Astrocyte (in vitro differentiated cells and primary cell): ENCODE results near the gene ATIC.

Experiments used
- EZH2 ChIP-seq: IDR thresholded peaks from 2 replicates; pipeline ENCODE4 v1.6.1; 2012; ENCODE audit warnings: mild to moderate bottlenecking, low read length, inconsistent platforms; ENCODE audit not compliant: insufficient read depth
- TF ChIP-seq, protein P1 (sequence below): IDR thresholded peaks from 2 replicates; pipeline ENCODE4 v1.5.1; 2011; ENCODE audit warnings: low read depth, mild to moderate bottlenecking, inconsistent platforms, low read length, moderate library complexity; ENCODE audit not compliant: insufficient read depth

DNA sequence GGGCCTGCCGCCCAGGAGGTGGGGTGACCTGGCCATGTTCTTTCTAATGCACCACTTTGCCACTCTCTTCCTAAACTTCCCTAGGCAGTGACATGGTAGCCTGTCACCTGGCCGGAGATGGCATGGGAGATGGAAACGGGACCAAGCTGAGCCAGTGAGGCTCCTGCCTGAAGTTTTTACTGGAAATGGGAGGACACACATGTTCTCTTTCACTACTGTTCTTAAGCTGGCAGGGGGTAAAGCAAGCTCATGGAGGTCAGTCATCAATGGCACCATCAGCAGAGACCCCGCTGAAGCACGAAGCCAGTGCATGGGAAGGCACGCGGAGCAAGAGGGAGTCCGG is 50.7 kb downstream of the ATIC start:
- TF ChIP-seq, protein P1, sequence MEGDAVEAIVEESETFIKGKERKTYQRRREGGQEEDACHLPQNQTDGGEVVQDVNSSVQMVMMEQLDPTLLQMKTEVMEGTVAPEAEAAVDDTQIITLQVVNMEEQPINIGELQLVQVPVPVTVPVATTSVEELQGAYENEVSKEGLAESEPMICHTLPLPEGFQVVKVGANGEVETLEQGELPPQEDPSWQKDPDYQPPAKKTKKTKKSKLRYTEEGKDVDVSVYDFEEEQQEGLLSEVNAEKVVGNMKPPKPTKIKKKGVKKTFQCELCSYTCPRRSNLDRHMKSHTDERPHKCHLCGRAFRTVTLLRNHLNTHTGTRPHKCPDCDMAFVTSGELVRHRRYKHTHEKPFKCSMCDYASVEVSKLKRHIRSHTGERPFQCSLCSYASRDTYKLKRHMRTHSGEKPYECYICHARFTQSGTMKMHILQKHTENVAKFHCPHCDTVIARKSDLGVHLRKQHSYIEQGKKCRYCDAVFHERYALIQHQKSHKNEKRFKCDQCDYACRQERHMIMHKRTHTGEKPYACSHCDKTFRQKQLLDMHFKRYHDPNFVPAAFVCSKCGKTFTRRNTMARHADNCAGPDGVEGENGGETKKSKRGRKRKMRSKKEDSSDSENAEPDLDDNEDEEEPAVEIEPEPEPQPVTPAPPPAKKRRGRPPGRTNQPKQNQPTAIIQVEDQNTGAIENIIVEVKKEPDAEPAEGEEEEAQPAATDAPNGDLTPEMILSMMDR = no peak
- TF ChIP-seq EZH2 = no peak
